Neuronal stem cell (in vitro differentiated cells): ENCODE measurements around the gene MYLIP. TPM values are rescaled to one million over a fixed set of nuclear protein-coding genes. Genes with fewer than 3 reads are reported as not detected.

Experiments used
- DNase-seq: peaks from one replicate; pipeline ENCODE4 v3.0.0-alpha.2; 2013; ENCODE audit warnings: low spot score
- H2AFZ ChIP-seq: one replicate; pipeline ENCODE4 v1.6.1; 2013; ENCODE audit warnings: mild to moderate bottlenecking, low read length, inconsistent platforms
- H2AK5ac ChIP-seq: 2 replicates; pipeline ENCODE4 v1.6.1; 2013; ENCODE audit warnings: low read depth, mild to moderate bottlenecking, inconsistent platforms, low read length, moderate library complexity, mixed read lengths
- H2BK120ac ChIP-seq: 2 replicates; pipeline ENCODE4 v1.6.1; 2013; ENCODE audit warnings: low read depth, mild to moderate bottlenecking, inconsistent platforms, low read length, moderate library complexity, mixed read lengths
- H2BK12ac ChIP-seq: one replicate; pipeline ENCODE4 v1.6.1; 2013; ENCODE audit warnings: low read length, inconsistent platforms
- H2BK15ac ChIP-seq: 2 replicates; pipeline ENCODE4 v1.6.1; 2013; ENCODE audit warnings: mild to moderate bottlenecking, low read length, inconsistent platforms, mixed read lengths
- H2BK5ac ChIP-seq: one replicate; pipeline ENCODE4 v1.6.1; 2013; ENCODE audit warnings: inconsistent platforms, mild to moderate bottlenecking, low read length, moderate library complexity
- H3K14ac ChIP-seq: one replicate; pipeline ENCODE4 v1.6.1; 2013; ENCODE audit warnings: low read length, inconsistent platforms
- H3K18ac ChIP-seq: 2 replicates; pipeline ENCODE4 v1.6.1; 2013; ENCODE audit warnings: low read length, inconsistent platforms
- H3K23ac ChIP-seq: 2 replicates; pipeline ENCODE4 v1.6.1; 2013; ENCODE audit warnings: low read depth, mild to moderate bottlenecking, mixed read lengths, low read length, inconsistent platforms; ENCODE audit not compliant: poor library complexity
- H3K27ac ChIP-seq: replicated peaks from 3 replicates; pipeline ENCODE4 v1.5.1; 2013; ENCODE audit warnings: low read length, inconsistent platforms
- H3K27me3 ChIP-seq, 3 experiments: 2 replicates each; pipeline ENCODE4 v1.6.1; 2013; ENCODE audit warnings: low read length in 3 of 3, mild to moderate bottlenecking in 2 of 3, inconsistent platforms in 1 of 3, low read depth in 1 of 3, mixed read lengths in 1 of 3, moderate library complexity in 1 of 3; ENCODE audit not compliant: control insufficient read depth in 3 of 3, insufficient read depth in 3 of 3
- H3K36me3 ChIP-seq, 2 donors: replicated peaks in 1 of 2; 2 replicates each; pipeline ENCODE4 v1.6.1; 2013; ENCODE audit warnings: low read length in 2 of 2; ENCODE audit not compliant: control insufficient read depth in 2 of 2, insufficient read depth in 2 of 2
- H3K4ac ChIP-seq: 2 replicates; pipeline ENCODE4 v1.6.1; 2013; ENCODE audit warnings: inconsistent platforms, mild to moderate bottlenecking, low read length, moderate library complexity
- H3K4me1 ChIP-seq, 2 donors: 1 replicate in 1 of 2; 2 replicates in 1 of 2; pipeline ENCODE4 v1.6.1; 2013; ENCODE audit warnings: low read length in 2 of 2, low read depth in 1 of 2; ENCODE audit not compliant: control insufficient read depth in 2 of 2, insufficient read depth in 1 of 2
- H3K4me2 ChIP-seq: one replicate; pipeline ENCODE4 v1.6.1; 2013; ENCODE audit warnings: mild to moderate bottlenecking, low read length, inconsistent platforms; ENCODE audit not compliant: insufficient read depth, poor library complexity, severe bottlenecking
- H3K4me3 ChIP-seq, 2 donors: 2 replicates each; pipeline ENCODE4 v1.5.1; 2013; ENCODE audit warnings: low read length in 2 of 2, mild to moderate bottlenecking in 2 of 2, inconsistent platforms in 1 of 2, moderate library complexity in 1 of 2
- H3K79me1 ChIP-seq: one replicate; pipeline ENCODE4 v1.6.1; 2013; ENCODE audit warnings: low read depth, mild to moderate bottlenecking, inconsistent platforms, low read length, moderate library complexity
- H3K9ac ChIP-seq: one replicate; pipeline ENCODE4 v1.6.1; 2013; ENCODE audit warnings: mild to moderate bottlenecking, low read depth, low read length, inconsistent platforms; ENCODE audit not compliant: poor library complexity
- H3K9me3 ChIP-seq, 2 donors: replicated peaks in 1 of 2; 2 replicates each; pipeline versions ENCODE3 to v1.6.1; 2013; ENCODE audit warnings: low read length in 2 of 2, mild to moderate bottlenecking in 2 of 2, inconsistent platforms in 1 of 2, low read depth in 1 of 2, mixed read lengths in 1 of 2, moderate library complexity in 1 of 2; ENCODE audit not compliant: control insufficient read depth in 2 of 2, insufficient read depth in 1 of 2
- H4K8ac ChIP-seq: one replicate; pipeline ENCODE4 v1.6.1; 2013; ENCODE audit warnings: low read depth, mild to moderate bottlenecking, inconsistent platforms, low read length, moderate library complexity
- H4K91ac ChIP-seq: one replicate; pipeline ENCODE4 v1.6.1; 2013; ENCODE audit warnings: low read length, low read depth, mild to moderate bottlenecking, inconsistent platforms; ENCODE audit not compliant: poor library complexity
- WGBS, 2 donors: extraction: QIAGEN DNeasy Blood & Tissue Kit; methylation state at CpG; one replicate each; pipeline ENCODE4 v1.1.7; 2013; ENCODE audit warnings: missing lambda C conversion rate in 2 of 2, mixed read lengths in 1 of 2; ENCODE audit not compliant: insufficient read length in 2 of 2, insufficient replicate concordance in 1 of 2; ENCODE audit errors: extremely low coverage in 2 of 2; 5-methylcytosine and 5-hydroxymethylcytosine counted together
- small RNA-seq: library from polyadenylated mRNA; stranded (forward); fragments of <200 nt; extraction: miRNeasy Mini kit (QIAGEN cat#:217004); gene quantifications from one replicate; pipeline ENCODE3, GENCODE V24; 2013; ENCODE audit not compliant: insufficient read depth

Gene MYLIP

GRCh38 chr6:16190214-16190613 is 61.3 kb downstream of the MYLIP start:
- H3K27ac ChIP-seq: no peak overlapping the region
- no peak overlapping the region for H2BK120ac ChIP-seq
- no peak overlapping the region for H3K4me2 ChIP-seq
- H4K8ac ChIP-seq: no peak overlapping the region
- H3K23ac ChIP-seq: no peak overlapping the region
- H3K4me3 ChIP-seq: no peak overlapping the region
- H2BK5ac ChIP-seq: no peak overlapping the region
- H2AFZ ChIP-seq: no peak overlapping the region
- H2BK12ac ChIP-seq: no peak overlapping the region
- no peaks in the 10 kb centered on the region for H3K36me3 ChIP-seq
- H3K9me3 ChIP-seq: no peaks in the 10 kb centered on the region
- no peak overlapping the region for H3K18ac ChIP-seq
- H3K9ac ChIP-seq: no peak overlapping the region
- no peak overlapping the region for H2AK5ac ChIP-seq
- no peak overlapping the region for H2BK15ac ChIP-seq
- no peak for DNase-seq
- no peak overlapping the region for H4K91ac ChIP-seq
- no peaks in the 10 kb centered on the region for H3K79me1 ChIP-seq
- no peak overlapping the region for H3K14ac ChIP-seq
- no peak overlapping the region for H3K4ac ChIP-seq
- no CpG with 5 or more reads among the region's 1 CpG for WGBS, 2 donors
- H3K4me1 ChIP-seq: no peaks in the 10 kb centered on the region
- H3K27me3 ChIP-seq: peaks cover 0 to 61% (median 0%) of the 10 kb centered on the region in 3 experiments

- H3K36me3 ChIP-seq: no peaks in the 10 kb centered on the region
- H3K27me3 ChIP-seq: peaks cover 0 to 70% (median 0%) of the 10 kb centered on the region in 3 experiments
- H3K23ac ChIP-seq: no peak overlapping the region
- H3K9ac ChIP-seq: no peak overlapping the region
- no peaks in the 10 kb centered on the region for H3K79me1 ChIP-seq
- H2AK5ac ChIP-seq: no peak overlapping the region
- H3K4me3 ChIP-seq: no peak overlapping the region
- H2AFZ ChIP-seq: no peak overlapping the region
- H3K9me3 ChIP-seq: no peaks in the 10 kb centered on the region
- no CpG with 5 or more reads among the region's 14 CpGs for WGBS, 2 donors
- no peak overlapping the region for H2BK15ac ChIP-seq
- H3K4me1 ChIP-seq: peaks cover 0 to 7% of the 10 kb centered on the region in 2 donors
- H4K8ac ChIP-seq: no peak overlapping the region
- no peak overlapping the region for H2BK120ac ChIP-seq
- DNase-seq: no peak
- no peak overlapping the region for H3K27ac ChIP-seq
- H2BK12ac ChIP-seq: no peak overlapping the region
- no peak overlapping the region for H4K91ac ChIP-seq
- no peak overlapping the region for H2BK5ac ChIP-seq
- H3K4me2 ChIP-seq: no peak overlapping the region
- H3K4ac ChIP-seq: no peak overlapping the region
- no peak overlapping the region for H3K14ac ChIP-seq
- no peak overlapping the region for H3K18ac ChIP-seq
Observed at GRCh38 chr6:16196260-16196983, 67.5 kb downstream of the MYLIP start.

- no peak overlapping the region for H4K8ac ChIP-seq
- no peak overlapping the region for H2AK5ac ChIP-seq
- peaks cover 0 to 7% of the 10 kb centered on the region in 2 donors for H3K4me1 ChIP-seq
- no CpG with 5 or more reads among the region's 19 CpGs for WGBS, 2 donors
- H3K9ac ChIP-seq: no peak overlapping the region
- no peak overlapping the region for H2AFZ ChIP-seq
- no peak overlapping the region for H2BK12ac ChIP-seq
- H3K18ac ChIP-seq: no peak overlapping the region
- no peak overlapping the region for H2BK120ac ChIP-seq
- no peak overlapping the region for H2BK5ac ChIP-seq
- H3K4me2 ChIP-seq: no peak overlapping the region
- no peaks in the 10 kb centered on the region for H3K9me3 ChIP-seq
- H3K23ac ChIP-seq: no peak overlapping the region
- no peak overlapping the region for H4K91ac ChIP-seq
- no peaks in the 10 kb centered on the region for H3K36me3 ChIP-seq
- H3K27ac ChIP-seq: no peak overlapping the region
- H3K27me3 ChIP-seq: peaks cover 0 to 71% (median 0%) of the 10 kb centered on the region in 3 experiments
- no peak overlapping the region for H3K4ac ChIP-seq
- H3K14ac ChIP-seq: no peak overlapping the region
- no peak for DNase-seq
- H2BK15ac ChIP-seq: no peak overlapping the region
- no peak overlapping the region for H3K4me3 ChIP-seq
- no peaks in the 10 kb centered on the region for H3K79me1 ChIP-seq
Observed at GRCh38 chr6:16196984-16197546, 68.2 kb downstream of the MYLIP start.

Small RNA genes within 50 kb of the gene (small RNA-seq; reads per million reads assigned to genes)
- not detected for gene MIR4639
